Measurements from ENCODE around the gene LRRC3.

DNA sequence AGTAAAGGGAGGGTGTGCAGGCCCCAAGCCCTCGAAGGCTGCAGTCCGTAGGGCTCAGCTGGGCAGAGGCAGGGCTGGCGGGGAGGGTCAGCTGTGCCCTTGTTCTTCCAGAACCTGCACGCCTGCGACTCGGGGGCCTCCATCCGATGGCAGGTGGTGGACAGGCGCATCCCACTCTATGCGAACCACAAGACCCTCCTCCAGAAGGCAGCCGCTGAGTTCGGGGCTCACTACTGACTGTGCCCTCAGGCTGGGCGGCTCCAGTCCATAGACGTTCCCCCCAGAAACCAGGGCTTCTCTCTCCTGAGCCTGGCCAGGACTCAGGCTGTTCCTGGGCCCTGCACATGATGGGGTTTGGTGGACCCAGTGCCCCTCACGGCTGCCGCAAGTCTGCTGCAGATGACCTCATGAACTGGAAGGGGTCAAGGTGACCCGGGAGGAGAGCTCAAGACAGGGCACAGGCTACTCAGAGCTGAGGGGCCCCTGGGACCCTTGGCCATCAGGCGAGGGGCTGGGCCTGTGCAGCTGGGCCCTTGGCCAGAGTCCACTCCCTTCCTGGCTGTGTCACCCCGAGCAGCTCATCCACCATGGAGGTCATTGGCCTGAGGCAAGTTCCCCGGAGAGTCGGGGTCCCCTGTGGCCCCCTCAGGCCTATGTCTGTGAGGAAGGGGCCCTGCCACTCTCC is 13.6 kb upstream of the LRRC3 start:
- no peak for TF ChIP-seq CTCF (IDR thresholded peaks at IDR 0.05)
- TF ChIP-seq POLR2A (IDR thresholded peaks at IDR 0.05), result no peak
